ENCODE results near the gene HSPE1.

DNA sequence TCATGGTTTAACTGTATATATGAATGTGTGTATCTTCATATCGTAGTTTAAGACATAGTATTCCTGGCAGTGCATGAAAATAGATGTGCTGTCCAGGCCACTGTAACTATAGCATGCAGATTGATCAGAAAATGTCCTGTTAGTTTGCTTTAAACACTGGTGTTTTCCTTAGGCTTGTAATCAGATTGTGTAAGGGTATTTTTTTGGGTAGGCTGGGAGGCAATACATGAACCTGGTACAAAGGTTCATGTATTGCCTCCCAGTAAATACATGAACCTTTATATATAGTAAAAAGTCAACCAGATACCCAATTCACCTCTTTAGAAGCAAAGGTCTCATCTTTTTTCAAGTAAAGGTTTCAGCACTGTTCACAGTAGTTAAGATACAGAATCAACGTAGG is 45.3 kb upstream of the HSPE1 start:
- no peak for TF ChIP-seq REST (IDR thresholded peaks at IDR 0.05; ENCODE audit: low read depth)
- TF ChIP-seq TCF12 (IDR thresholded peaks at IDR 0.05; ENCODE audit: low read depth): no peak
- TF ChIP-seq TAF1 (IDR thresholded peaks at IDR 0.05; ENCODE audit: low read depth): no peak
